Esophagus mucosa (tissue), 1 donor: ENCODE measurements around the gene ZNF384. TPM values are rescaled to one million over a fixed set of nuclear protein-coding genes. Genes with fewer than 3 reads are reported as not detected.
"Not testable (repeated sequence)": the region's sequence is repeated elsewhere in the genome, so short reads cannot be mapped to it uniquely, and the experiment has no call there.

Source experiments
- ATAC-seq: fragments of 200-7000 bp; cut with Tn5 transposase; one replicate; pipeline ENCODE4 v1.9.1; 2020
- total RNA-seq: library from RNA; stranded (reverse); gene quantifications from one replicate; pipeline ENCODE4 v1.2.4, GENCODE V29; 2023
- donor health status: DM: yes; HTN: yes; CAD: no.

The ZNF384 gene
- 22.8 TPM for total RNA-seq

- peak; percentile 92 for ATAC-seq
Observed at GRCh38 chr12:6688999-6689882, at the start of gene ZNF384. TSS of gene ZNF384 (minus strand) at chr12:6689375. CDS start at chr12:6679520, 9,855 bp downstream.

GRCh38 chr12:6736754-6737153 lies 47.6 kb upstream of the ZNF384 start:
- ATAC-seq = no peak

DNA sequence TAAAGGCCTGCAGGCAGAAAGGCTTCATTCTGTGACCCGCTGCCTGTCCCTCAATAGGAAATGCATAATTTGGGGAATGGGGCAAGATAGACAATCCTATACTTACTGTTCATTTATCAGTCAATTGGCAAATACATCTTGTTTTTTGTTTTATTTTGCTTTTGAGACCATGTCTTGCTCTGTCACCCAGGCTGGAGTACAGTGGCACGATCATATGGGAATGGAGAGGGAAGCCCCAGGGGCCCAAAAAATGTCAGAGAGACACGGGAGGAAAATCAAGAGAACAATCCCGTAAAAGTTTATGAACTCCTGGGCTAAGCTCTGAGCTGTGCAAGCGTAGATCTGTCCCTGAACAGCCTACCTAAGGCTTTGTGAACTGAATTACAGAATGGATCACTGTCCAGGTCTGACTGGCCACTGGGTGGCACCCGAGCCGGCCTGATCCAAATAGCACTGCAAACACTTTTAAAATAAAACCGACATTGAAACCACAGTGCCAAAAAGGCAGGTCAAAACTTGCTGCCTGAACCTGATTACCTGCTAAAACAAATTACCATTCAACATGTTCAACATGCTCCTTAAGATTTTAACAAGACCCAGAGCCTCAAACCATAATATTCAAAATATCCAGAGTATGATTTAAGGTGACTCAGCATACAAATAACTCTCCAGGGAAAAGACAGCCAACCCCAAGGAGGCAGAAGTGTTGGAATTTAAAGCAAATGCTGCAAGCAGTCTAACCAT lies 46.4 kb upstream of the ZNF384 start:
- ATAC-seq = peak; percentile 93

DNA sequence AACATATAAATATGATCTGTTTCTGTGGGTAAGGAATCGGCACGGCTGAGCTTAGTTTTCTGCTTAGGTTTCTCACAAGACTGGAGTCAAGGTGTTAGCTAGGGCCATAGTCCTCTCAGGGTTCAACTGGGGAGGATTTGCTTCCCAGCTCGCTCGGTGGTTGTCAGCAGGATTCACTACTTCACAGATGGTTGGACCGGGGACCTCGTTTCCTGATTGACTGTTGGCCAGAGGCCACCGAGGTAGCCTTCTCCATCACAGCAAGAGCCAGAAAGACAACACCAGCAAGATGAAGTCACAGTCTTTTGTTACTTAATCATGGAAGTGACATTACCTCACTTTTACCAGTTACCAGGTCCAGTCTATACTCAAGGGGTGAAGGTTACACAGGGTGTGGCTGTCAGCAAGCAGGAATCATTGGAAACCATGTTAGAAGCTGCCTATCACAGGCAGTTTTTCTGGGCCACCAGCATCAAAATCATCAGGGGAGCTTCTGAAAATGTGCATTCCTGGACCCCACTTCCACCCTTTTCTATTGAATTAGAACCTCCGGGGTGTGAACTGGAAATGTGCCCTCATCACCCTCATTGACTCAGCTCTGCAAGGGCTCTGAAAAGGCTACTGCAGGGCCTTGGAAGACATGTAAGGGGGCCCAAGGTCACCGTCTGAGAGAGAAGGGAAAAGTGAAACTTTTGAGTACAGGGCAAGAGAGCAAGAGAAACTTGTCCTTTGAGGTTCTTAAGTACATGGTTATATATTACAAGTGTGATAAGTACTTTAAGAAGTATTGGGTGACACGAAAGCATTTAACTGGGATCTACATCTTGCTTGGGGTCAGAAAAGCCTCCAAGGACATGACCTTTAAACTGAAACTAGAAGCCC lies 45.6 kb upstream of the ZNF384 start:
- ATAC-seq = no peak

GRCh38 chr12:6730169-6730568 lies 41.0 kb upstream of the ZNF384 start:
- ATAC-seq = no peak

DNA sequence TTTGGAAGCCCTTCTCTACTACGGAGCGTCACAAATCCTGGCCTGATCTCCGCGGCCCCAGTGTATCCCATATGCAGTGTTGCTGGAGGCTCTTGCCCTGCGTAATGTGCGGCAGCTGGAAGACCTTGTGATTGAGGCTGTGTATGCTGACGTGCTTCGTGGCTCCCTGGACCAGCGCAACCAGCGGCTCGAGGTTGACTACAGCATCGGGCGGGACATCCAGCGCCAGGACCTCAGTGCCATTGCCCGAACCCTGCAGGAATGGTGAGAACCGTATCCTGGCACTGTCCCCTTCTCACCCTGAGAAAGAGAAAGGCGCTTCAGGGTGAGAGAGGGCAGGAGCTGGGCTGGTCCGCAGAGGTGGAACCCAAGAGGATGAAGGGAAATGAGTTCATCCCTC lies 40.0 kb upstream of the ZNF384 start:
- ATAC-seq = no peak

GRCh38 chr12:6725350-6725749 lies 36.2 kb upstream of the ZNF384 start:
- ATAC-seq = no peak

- ATAC-seq = peak; percentile 24
Observed at GRCh38 chr12:6724409-6724797, 35.2 kb upstream of the ZNF384 start.

DNA sequence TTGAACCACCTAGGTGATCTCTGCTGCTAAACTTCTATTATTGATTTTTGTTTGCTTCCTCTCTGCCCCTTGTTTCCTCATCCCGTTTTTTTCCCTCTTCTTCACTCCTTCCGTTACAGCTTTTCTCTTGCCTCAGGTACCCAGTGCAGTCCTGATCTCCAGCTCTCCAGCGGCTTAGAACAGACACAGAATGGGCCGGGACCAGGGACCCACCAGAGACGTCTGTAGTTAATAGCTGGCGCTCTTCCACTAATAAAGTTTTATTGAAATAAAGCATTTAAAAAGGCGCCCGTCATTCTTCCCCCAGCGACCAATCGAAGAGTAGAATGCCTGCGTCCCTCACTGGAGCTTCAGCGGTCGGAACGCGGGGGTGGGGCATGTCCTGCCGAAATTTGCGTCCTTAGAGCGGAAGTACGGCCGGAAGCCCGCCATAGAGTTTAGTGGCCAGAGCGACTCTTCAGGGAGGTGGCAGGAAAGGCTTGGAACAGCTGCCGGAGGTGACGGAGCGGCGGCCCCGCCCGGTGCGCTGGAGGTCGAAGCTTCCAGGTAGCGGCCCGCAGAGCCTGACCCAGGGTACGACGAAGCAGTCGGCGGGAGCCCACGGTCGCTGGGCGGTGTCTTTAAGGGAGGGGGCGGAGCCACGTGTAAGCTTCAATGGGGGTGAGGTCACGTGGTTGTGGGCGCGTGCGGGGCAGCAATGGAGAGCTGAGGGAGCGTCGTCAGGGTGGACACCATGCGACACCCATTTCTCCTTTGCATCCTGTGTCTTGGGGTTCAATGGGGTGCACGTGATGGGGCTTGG lies 34.6 kb upstream of the ZNF384 start, which contains the start of gene COPS7A:
COPS7A (plus strand) TSS at position 440 of the 802 bp plus-strand sequence. CDS start 611 bp downstream, outside the sequence.
- peak; percentile 97 for ATAC-seq

DNA sequence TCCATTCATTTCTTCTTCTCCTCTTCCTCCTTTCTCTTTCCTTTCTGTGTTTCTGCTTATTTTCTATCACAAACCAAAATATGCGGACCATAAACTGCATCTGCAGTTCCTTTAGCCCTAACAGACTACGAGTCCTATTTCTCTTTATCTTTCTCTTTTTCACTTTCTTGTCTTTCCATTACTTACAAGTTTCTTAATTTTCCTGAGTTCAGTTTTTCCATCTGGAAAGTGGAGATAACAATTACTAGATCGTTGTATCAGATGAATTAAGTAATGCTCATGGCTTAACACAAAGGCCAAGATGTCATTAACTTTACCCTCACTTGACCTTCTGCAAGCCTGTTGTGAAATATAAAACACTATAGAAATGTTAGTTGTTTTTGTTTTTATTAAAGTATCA lies 33.7 kb upstream of the ZNF384 start:
- no peak for ATAC-seq

DNA sequence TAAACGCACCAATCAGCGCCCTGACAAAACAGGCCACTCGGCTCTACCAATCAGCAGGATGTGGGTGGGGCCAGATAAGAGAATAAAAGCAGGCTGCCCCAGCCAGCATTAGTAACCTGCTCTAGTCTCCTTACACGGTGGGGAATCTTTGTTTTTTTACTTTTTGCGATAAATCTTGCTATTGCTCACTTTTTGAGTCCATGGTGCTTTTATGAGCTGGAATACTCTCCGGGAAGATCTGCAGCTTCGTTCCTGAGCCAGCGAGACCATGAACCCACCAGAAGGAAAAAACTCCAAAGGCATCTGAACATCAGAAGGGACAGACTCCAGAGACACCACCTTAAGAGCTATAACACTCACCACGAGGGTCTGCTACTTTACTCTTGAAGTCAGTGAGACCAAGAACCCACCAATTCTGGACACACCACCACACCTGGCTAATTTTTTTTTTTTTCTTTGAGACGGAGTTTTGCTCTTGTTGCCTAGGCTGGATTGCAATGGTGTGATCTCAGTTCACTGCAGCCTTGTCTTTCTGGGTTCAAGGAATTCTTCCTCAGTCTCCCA lies 27.8 kb upstream of the ZNF384 start:
- no peak for ATAC-seq

DNA sequence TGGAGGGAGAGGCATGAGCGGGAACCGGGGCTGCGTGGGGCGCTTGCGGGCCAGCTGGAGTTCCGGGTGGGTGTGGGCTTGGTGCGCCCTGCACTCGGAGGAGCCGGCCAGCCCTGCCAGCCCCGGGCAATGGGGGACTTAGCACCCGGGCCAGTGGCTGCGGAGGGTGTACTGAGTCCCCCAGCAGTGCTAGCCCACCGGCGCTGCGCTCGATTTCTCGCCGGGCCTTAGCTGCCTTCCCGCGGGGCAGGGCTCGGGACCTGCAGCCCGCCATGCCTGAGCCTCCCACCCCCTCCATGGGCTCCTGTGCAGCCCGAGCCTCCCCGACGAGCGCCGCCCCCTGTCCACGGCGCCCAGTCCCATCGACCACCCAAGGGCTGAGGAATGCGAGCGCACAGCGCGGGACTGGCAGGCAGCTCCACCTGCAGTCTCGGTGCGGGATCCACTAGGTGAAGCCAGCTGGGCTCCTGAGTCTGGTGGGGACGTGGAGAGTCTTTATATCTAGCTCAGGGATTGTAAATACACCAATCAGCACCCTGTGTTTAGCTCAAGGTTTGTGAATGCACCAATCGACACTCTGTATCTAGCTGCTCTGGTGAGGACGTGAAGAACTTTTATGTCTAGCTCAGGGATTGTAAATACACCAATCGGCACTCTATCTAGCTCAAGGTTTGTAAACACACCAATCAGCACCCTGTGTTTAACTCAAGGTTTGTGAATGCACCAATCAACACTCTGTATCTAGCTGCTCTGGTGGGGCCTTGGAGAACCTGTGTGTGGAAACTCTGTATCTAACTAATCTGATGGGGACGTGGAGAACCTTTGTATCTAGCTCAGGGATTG lies 27.1 kb upstream of the ZNF384 start:
- not testable (repeated sequence) for ATAC-seq

GRCh38 chr12:6708960-6709394 lies 19.8 kb upstream of the ZNF384 start:
- ATAC-seq = no peak

- not testable (repeated sequence) for ATAC-seq
Observed at GRCh38 chr12:6708351-6708750, 19.2 kb upstream of the ZNF384 start.

GRCh38 chr12:6703631-6704030 lies 14.5 kb upstream of the ZNF384 start:
- ATAC-seq = no peak

GRCh38 chr12:6701078-6701768 lies 12.0 kb upstream of the ZNF384 start:
- no peak for ATAC-seq

DNA sequence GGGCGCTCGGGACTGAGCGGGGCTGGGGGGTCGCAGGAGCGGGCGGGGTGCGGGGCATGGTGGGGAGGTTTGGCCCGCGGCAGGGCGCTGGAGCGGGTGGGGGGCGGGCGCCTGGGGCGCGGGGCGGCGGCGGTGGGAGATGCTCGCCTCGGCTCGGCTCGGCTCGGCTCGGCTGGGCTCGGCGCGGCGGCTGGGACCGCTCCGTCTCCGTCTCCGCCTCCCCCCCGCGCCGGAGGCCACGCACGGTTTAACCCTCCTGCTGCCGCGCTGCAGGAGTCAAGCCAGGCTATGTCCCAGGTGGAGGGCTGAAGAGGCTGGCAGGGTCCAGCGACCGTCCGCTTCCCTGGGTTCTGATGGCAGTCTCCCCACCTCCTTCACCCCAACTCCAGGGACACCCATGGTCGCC lies 11.5 kb upstream of the ZNF384 start, which contains the start of gene PIANP:
PIANP (minus strand) TSS at position 170 of the 406 bp plus-strand sequence. CDS start 2,754 bp downstream, outside the sequence.
- ATAC-seq = peak; percentile 58

- peak; percentile 19 for ATAC-seq
Observed at GRCh38 chr12:6699989-6700645, 10.9 kb upstream of the ZNF384 start.
